Neural progenitor cell (in vitro differentiated cells): ENCODE measurements around the gene FBLN1. TPM values are rescaled to one million over a fixed set of nuclear protein-coding genes. Genes with fewer than 3 reads are reported as not detected.

Experiments used
- DNase-seq: peaks from one replicate; pipeline ENCODE4 v3.0.0-alpha.2; 2016; ENCODE audit warnings: low spot score
- H2AFZ ChIP-seq: fragments of 200-600 bp; sonication (generic); replicated peaks from 2 replicates; pipeline ENCODE4 v1.6.1; 2016; ENCODE audit warnings: antibody characterized with exemption
- H3F3A ChIP-seq: fragments of 200-600 bp; sonication (generic); 2 replicates; pipeline ENCODE4 v1.6.1; 2016; ENCODE audit warnings: antibody characterized with exemption, low read depth
- H3K27ac ChIP-seq: fragments of 200-600 bp; sonication (generic); 2 replicates; pipeline ENCODE4 v1.5.1; 2016; ENCODE audit warnings: mild to moderate bottlenecking
- H3K27me3 ChIP-seq: fragments of 200-600 bp; sonication (generic); 2 replicates; pipeline ENCODE4 v1.6.1; 2016; ENCODE audit warnings: mild to moderate bottlenecking, moderate library complexity
- H3K36me3 ChIP-seq: fragments of 200-600 bp; sonication (generic); 2 replicates; pipeline ENCODE4 v1.5.1; 2016
- H3K4me1 ChIP-seq: fragments of 200-600 bp; sonication (generic); 2 replicates; pipeline ENCODE4 v1.6.1; 2016; ENCODE audit warnings: mixed run types
- H3K4me2 ChIP-seq: fragments of 200-600 bp; sonication (generic); 2 replicates; pipeline ENCODE4 v1.6.1; 2016
- H3K4me3 ChIP-seq: fragments of 200-600 bp; sonication (generic); 2 replicates; pipeline ENCODE4 v1.5.1; 2016
- H3K79me2 ChIP-seq: fragments of 200-600 bp; sonication (generic); 2 replicates; pipeline ENCODE4 v1.6.1; 2016; ENCODE audit warnings: low read depth
- H3K9ac ChIP-seq: fragments of 200-600 bp; sonication (generic); 2 replicates; pipeline ENCODE4 v1.6.1; 2016
- H3K9me3 ChIP-seq: fragments of 200-600 bp; sonication (generic); 2 replicates; pipeline ENCODE4 v1.5.1; 2016; ENCODE audit warnings: low read depth
- H4K20me1 ChIP-seq: fragments of 200-600 bp; sonication (generic); 2 replicates; pipeline ENCODE4 v1.6.1; 2016; ENCODE audit warnings: low read depth
- H3K27ac Mint-ChIP-seq: 3 replicates; pipeline ENCODE4 v1.8.0; 2021; ENCODE audit warnings: mixed read lengths
- H3K27me3 Mint-ChIP-seq: 2 replicates; pipeline ENCODE4 v1.8.0; 2022; ENCODE audit warnings: low read depth, mild to moderate bottlenecking, inconsistent platforms, moderate library complexity, mixed read lengths; ENCODE audit not compliant: insufficient read depth
- H3K36me3 Mint-ChIP-seq: 3 replicates; pipeline ENCODE4 v1.8.0; 2021; ENCODE audit warnings: mixed read lengths
- H3K4me1 Mint-ChIP-seq: 3 replicates; pipeline ENCODE4 v1.8.0; 2021; ENCODE audit warnings: mixed read lengths
- H3K4me3 Mint-ChIP-seq: 3 replicates; pipeline ENCODE4 v1.8.0; 2021; ENCODE audit warnings: mild to moderate bottlenecking, moderate library complexity, mixed read lengths
- H3K9me3 Mint-ChIP-seq: 3 replicates; pipeline ENCODE4 v1.8.0; 2020; ENCODE audit warnings: mixed read lengths
- EZH2 ChIP-seq: fragments of 200-600 bp; sonication (generic); IDR thresholded peaks from 2 replicates; pipeline ENCODE4 v1.6.1; 2017; ENCODE audit warnings: antibody characterized with exemption, mild to moderate bottlenecking, moderate library complexity
- EZH2phosphoT487 ChIP-seq: fragments of 200-600 bp; sonication (generic); IDR thresholded peaks from 2 replicates; pipeline ENCODE4 v1.6.1; 2017; ENCODE audit warnings: antibody characterized with exemption
- total RNA-seq: library from RNA; depleted of rRNA; stranded (reverse); fragments of >200 nt; gene quantifications from 2 replicates; pipeline ENCODE4 v1.2.3, GENCODE V29; 2015; ENCODE audit warnings: low replicate concordance
- TF ChIP-seq, protein P1 (sequence below): fragments of 200-600 bp; sonication (generic); IDR thresholded peaks from 2 replicates; pipeline ENCODE4 v1.5.1; 2017; ENCODE audit warnings: antibody characterized with exemption, mild to moderate bottlenecking

FBLN1 gene
- total RNA-seq, 1 donor from 2014 or later: 84.3 TPM

DNA sequence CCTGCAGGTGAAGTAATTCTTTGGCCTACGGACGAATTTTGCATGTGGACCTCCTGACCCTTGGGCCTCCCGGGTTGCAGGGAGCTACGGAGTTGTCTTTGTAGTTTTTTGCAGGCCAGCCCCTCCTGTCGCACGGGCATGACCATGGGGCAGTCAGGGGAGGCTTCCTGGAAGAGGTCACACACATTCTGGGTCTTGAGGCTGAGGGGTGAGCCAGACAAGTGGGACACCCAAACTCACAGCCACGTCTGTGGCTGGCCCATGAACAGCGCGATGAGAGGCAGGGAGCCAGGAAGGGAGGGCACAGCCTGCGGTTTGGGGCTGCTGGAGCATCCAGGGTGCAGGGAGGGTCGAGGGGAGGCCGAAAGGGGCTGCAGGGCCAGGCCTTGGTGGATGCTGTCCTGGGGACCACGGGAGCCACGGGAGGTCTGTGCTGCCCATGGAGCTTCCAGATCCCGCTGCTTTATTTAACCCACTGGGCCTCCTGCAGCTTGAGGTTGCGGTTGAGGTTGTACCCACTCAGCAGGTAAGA lies 78.9 kb downstream of the FBLN1 start:
- Mint-ChIP-seq H3K27ac (no peak overlapping the region), H3K4me1 (peaks cover 4% of the 10 kb centered on the region), H3K27me3 (peaks cover 8% of the 10 kb centered on the region), H3K4me3 (no peak overlapping the region), H3K36me3 (no peaks in the 10 kb centered on the region), H3K9me3 (no peaks in the 10 kb centered on the region)
- DNase-seq: no peak
- no peaks in the 10 kb centered on the region for H3K9me3 ChIP-seq
- H3K4me2 ChIP-seq: no peak overlapping the region
- no peaks in the 10 kb centered on the region for H3K27me3 ChIP-seq
- H3K9ac ChIP-seq: no peak overlapping the region
- H3K36me3 ChIP-seq: no peaks in the 10 kb centered on the region
- H3F3A ChIP-seq: peaks cover 4% of the 10 kb centered on the region
- H4K20me1 ChIP-seq: peaks cover 6% of the 10 kb centered on the region
- H3K4me3 ChIP-seq: no peak overlapping the region
- H3K27ac ChIP-seq: no peak overlapping the region
- H2AFZ ChIP-seq: no peak overlapping the region
- TF ChIP-seq, protein P1, sequence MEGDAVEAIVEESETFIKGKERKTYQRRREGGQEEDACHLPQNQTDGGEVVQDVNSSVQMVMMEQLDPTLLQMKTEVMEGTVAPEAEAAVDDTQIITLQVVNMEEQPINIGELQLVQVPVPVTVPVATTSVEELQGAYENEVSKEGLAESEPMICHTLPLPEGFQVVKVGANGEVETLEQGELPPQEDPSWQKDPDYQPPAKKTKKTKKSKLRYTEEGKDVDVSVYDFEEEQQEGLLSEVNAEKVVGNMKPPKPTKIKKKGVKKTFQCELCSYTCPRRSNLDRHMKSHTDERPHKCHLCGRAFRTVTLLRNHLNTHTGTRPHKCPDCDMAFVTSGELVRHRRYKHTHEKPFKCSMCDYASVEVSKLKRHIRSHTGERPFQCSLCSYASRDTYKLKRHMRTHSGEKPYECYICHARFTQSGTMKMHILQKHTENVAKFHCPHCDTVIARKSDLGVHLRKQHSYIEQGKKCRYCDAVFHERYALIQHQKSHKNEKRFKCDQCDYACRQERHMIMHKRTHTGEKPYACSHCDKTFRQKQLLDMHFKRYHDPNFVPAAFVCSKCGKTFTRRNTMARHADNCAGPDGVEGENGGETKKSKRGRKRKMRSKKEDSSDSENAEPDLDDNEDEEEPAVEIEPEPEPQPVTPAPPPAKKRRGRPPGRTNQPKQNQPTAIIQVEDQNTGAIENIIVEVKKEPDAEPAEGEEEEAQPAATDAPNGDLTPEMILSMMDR: no peak
- TF ChIP-seq EZH2 (no peak), EZH2phosphoT487 (no peak)
- no peaks in the 10 kb centered on the region for H3K4me1 ChIP-seq
- H3K79me2 ChIP-seq: no peaks in the 10 kb centered on the region

GRCh38 chr22:45582236-45582954 lies 79.7 kb downstream of the FBLN1 start:
- no peaks in the 10 kb centered on the region for H3K36me3 Mint-ChIP-seq
- H3K36me3 ChIP-seq: no peaks in the 10 kb centered on the region
- H3K79me2 ChIP-seq: no peaks in the 10 kb centered on the region
- no peak overlapping the region for H3K4me3 Mint-ChIP-seq
- no peaks in the 10 kb centered on the region for H3K9me3 Mint-ChIP-seq
- no peaks in the 10 kb centered on the region for H3K27me3 ChIP-seq
- no peak overlapping the region for H3K27ac ChIP-seq
- H2AFZ ChIP-seq: no peak overlapping the region
- H3K27me3 Mint-ChIP-seq: peaks cover 10% of the 10 kb centered on the region
- H3K9ac ChIP-seq: no peak overlapping the region
- H4K20me1 ChIP-seq: peaks cover 6% of the 10 kb centered on the region
- no peaks in the 10 kb centered on the region for H3K4me1 ChIP-seq
- no peak overlapping the region for H3K4me3 ChIP-seq
- TF ChIP-seq, protein P1: no peak
- no peak for TF ChIP-seq EZH2phosphoT487
- peaks cover 2% of the 10 kb centered on the region for H3F3A ChIP-seq
- peak overlapping the region; percentile 35 for H3K27ac Mint-ChIP-seq
- DNase-seq: no peak
- H3K9me3 ChIP-seq: no peaks in the 10 kb centered on the region
- H3K4me2 ChIP-seq: no peak overlapping the region
- peaks cover 5% of the 10 kb centered on the region for H3K4me1 Mint-ChIP-seq

DNA sequence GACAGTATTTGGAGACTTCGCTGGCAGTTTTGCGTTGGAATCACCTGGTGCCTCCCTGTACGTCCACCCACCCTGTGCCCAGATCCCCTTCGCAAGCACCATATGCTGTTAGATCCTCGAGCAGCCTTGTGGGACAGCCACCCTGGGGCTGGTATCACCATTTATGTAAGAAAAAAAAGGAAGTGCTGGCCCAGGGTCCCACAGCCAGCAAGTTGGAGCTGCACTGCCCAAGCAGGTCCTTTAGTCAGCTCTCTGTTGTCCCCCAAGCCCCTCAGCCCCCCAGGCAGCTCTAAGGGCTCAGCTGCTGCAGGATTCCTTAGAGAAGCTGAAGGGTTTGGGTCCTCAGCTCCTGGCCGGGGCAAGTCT lies 80.3 kb downstream of the FBLN1 start:
- no peaks in the 10 kb centered on the region for H3K36me3 Mint-ChIP-seq
- peaks cover 10% of the 10 kb centered on the region for H3K27me3 Mint-ChIP-seq
- peak overlapping the region; percentile 35 for H3K27ac Mint-ChIP-seq

More for the DNA sequence above, 80.3 kb downstream of the FBLN1 start:
- Mint-ChIP-seq H3K9me3 (no peaks in the 10 kb centered on the region), H3K4me1 (peaks cover 11% of the 10 kb centered on the region), H3K4me3 (no peak overlapping the region)
- Histone ChIP-seq H4K20me1 (peaks cover 7% of the 10 kb centered on the region), H3K4me1 (peaks cover 1% of the 10 kb centered on the region), H3K9ac (no peak overlapping the region), H3K36me3 (no peaks in the 10 kb centered on the region), H2AFZ (no peak overlapping the region), H3K4me2 (no peak overlapping the region), H3K4me3 (no peak overlapping the region), H3K27ac (no peak overlapping the region), H3K27me3 (no peaks in the 10 kb centered on the region), H3K9me3 (no peaks in the 10 kb centered on the region), H3F3A (no peaks in the 10 kb centered on the region), H3K79me2 (no peaks in the 10 kb centered on the region)
- DNase-seq: no peak
- TF ChIP-seq, protein P1: no peak
- TF ChIP-seq EZH2phosphoT487: no peak
- TF ChIP-seq EZH2: no peak
